ENCODE measurements around the gene SIX5. TPM values are rescaled to one million over a fixed set of nuclear protein-coding genes. Genes with fewer than 3 reads are reported as not detected.

Gene SIX5
- total and polyA plus RNA-seq, 9 of the 15 experiments (the other 6 are each of a cell fraction or from before 2014, with no cell fraction given), result 1.4 to 17.2 (median 7.4) TPM; not detected in 2

DNA sequence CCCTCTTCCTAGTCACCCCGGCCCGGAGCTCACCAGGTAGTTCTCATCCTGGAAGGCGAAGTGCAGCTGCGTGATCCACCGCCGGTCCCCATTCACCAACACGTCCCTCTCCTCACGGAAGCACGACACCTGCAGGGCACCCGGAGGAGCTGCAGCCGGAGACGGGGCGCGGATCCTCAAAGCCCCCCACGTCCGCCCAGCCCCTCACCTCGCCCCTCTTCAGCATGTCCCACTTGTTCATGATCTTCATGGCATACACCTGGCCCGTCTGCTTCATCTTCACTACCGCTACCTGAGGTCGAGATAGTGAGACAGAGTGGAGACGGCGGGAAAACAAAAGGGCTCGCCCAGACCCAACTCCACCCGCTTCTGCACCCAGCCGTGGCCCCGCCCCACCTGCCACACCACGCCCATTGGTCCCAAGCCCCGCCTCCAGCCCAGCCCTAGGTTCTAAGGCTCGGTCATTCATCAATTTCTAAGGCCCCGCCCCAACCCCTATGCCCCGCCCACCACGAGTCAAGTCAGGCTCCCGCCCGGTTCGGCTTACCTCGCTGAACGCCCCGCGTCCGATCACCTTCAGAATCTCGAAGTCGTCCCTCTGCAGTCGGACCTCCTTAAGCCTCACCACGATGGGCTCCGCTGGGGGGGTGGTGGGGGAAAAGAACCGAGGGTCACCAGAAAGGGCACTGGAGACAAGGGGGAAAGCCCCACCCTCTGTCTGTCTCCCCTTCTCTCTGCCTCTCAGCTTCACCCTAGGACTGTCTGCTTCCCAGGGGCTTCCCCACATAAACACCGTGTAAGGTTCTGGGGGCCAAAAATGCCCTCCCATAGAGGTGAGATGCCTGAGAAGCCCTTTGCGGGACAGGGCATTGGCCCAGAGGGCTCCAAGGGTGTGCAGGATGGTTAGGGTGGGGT is 10.4 kb upstream of the SIX5 start (continued):
- TF ChIP-seq, protein P1, sequence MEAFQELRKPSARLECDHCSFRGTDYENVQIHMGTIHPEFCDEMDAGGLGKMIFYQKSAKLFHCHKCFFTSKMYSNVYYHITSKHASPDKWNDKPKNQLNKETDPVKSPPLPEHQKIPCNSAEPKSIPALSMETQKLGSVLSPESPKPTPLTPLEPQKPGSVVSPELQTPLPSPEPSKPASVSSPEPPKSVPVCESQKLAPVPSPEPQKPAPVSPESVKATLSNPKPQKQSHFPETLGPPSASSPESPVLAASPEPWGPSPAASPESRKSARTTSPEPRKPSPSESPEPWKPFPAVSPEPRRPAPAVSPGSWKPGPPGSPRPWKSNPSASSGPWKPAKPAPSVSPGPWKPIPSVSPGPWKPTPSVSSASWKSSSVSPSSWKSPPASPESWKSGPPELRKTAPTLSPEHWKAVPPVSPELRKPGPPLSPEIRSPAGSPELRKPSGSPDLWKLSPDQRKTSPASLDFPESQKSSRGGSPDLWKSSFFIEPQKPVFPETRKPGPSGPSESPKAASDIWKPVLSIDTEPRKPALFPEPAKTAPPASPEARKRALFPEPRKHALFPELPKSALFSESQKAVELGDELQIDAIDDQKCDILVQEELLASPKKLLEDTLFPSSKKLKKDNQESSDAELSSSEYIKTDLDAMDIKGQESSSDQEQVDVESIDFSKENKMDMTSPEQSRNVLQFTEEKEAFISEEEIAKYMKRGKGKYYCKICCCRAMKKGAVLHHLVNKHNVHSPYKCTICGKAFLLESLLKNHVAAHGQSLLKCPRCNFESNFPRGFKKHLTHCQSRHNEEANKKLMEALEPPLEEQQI (IDR thresholded peaks at IDR 0.05), result no peak
- TF ChIP-seq MEF2D (tag; conservative IDR thresholded peaks at IDR 0.05; ENCODE audit: low read depth) (no peak), ZNF668 (CRISPR knock-in tag; IDR thresholded peaks at IDR 0.05) (no peak), ETV6 (IDR thresholded peaks at IDR 0.05; ENCODE audit: borderline replicate concordance in 1 of 2, low read depth in 2 of 2, low read length in 1 of 2) (no peak), ETV6 (CRISPR knock-in tag; IDR thresholded peaks at IDR 0.05; ENCODE audit: borderline replicate concordance) (no peak), ZNF124 (CRISPR knock-in tag; IDR thresholded peaks at IDR 0.05) (no peak), XRCC5 (IDR thresholded peaks at IDR 0.05; ENCODE audit: low read depth, low read length) (no peak), RBFOX2 (IDR thresholded peaks at IDR 0.05; ENCODE audit: low read depth, low read length) (peak; percentile 45), PYGO2 (tag; IDR thresholded peaks at IDR 0.05) (no peak), HNRNPUL1 (IDR thresholded peaks at IDR 0.05; ENCODE audit: low read length) (no peak), SMAD3 (CRISPR knock-in tag; conservative IDR thresholded peaks at IDR 0.05) (peak; percentile 69; the same call in 1 of the 2 replicates), POLR2A (conservative IDR thresholded peaks at IDR 0.05) (0 out of 2 replicates have a peak, but pooled peaks have one; percentile 60), NR2C1 (IDR thresholded peaks at IDR 0.05) (no peak), NR2C1 (tag; IDR thresholded peaks at IDR 0.05) (no peak), OTX1 (CRISPR knock-in tag; IDR thresholded peaks at IDR 0.05) (peak; percentile 67; the same call in 1 of the 2 replicates), SPI1 (IDR thresholded peaks at IDR 0.05; ENCODE audit: borderline replicate concordance, low read depth, low read length) (no peak), SREBF2 (CRISPR knock-in tag; IDR thresholded peaks at IDR 0.05) (no peak), TAF1 (IDR thresholded peaks at IDR 0.05; ENCODE audit: control insufficient read depth, extremely low read depth, insufficient read depth, low read length, severe bottlenecking) (peak; percentile 13), PPARD (CRISPR knock-in tag; IDR thresholded peaks at IDR 0.05) (no peak), U2AF1 (optimal IDR thresholded peaks at IDR 0.05; ENCODE audit: low read depth, low read length) (no peak), ELF2 (CRISPR knock-in tag; IDR thresholded peaks at IDR 0.05) (no peak), ZNF766 (CRISPR knock-in tag; conservative IDR thresholded peaks at IDR 0.05) (no peak), TFAM (CRISPR knock-in tag; conservative IDR thresholded peaks at IDR 0.05) (no peak), SMAD4 (CRISPR knock-in tag; conservative IDR thresholded peaks at IDR 0.05) (peak; percentile 71), NR2C2 (CRISPR knock-in tag; IDR thresholded peaks at IDR 0.05) (no peak), NR2C2 (tag; IDR thresholded peaks at IDR 0.05) (no peak), ZFP1 (CRISPR knock-in tag; IDR thresholded peaks at IDR 0.05) (no peak)
- TF ChIP-seq, protein P2, sequence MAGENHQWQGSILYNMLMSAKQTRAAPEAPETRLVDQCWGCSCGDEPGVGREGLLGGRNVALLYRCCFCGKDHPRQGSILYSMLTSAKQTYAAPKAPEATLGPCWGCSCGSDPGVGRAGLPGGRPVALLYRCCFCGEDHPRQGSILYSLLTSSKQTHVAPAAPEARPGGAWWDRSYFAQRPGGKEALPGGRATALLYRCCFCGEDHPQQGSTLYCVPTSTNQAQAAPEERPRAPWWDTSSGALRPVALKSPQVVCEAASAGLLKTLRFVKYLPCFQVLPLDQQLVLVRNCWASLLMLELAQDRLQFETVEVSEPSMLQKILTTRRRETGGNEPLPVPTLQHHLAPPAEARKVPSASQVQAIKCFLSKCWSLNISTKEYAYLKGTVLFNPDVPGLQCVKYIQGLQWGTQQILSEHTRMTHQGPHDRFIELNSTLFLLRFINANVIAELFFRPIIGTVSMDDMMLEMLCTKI (IDR thresholded peaks at IDR 0.05; ENCODE audit: partially characterized antibody), result no peak
